ENCODE results near the gene BTRC. TPM values are rescaled to one million over a fixed set of nuclear protein-coding genes. Genes with fewer than 3 reads are reported as not detected.

BTRC gene
- total RNA-seq, 1 experiment from 2014 or later = 29.1 TPM

DNA sequence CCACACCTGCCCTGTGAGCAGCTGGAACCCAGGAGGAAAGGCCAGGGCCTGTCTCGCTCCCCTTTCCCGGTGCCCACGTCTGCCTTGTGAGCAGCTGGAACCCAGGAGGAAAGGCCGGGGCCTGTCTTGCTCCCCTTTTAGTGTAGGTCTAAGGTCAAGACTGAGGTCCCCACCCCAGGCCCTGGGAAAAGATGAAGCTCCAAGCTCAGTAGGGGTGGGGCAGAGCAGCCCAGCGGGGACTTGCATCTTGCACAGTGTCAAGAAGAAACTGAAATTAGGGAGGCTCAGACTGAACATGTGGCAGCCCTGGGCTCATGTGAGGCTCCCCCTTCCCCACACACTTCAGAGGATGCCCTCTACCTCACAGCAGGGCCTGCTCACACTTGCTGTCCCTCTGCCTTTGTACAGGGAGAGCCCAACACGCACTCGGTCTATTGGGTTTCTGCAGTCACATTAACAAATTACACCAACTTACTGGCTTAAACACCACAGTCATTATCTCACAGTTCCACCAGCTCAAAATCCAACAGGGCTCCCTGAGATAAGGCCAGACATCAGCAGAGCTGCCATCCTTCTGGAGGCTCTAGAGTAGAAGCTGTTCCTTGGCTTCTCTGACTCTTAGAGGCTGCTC is 221.7 kb downstream of the BTRC start:
- ChIA-PET POLR2A (interaction anchor here (0.6 to 0.9 kb wide), 4 partner anchors 363 to 541 kb away, joined by 3 to 4 read pairs (median 3); no protein-coding TSS in a partner anchor), RAD21 (ENCODE audit: low non-redundant PET in 1 of 2, low total read pairs in 2 of 2, uncharacterized antibody in 2 of 2, unreplicated experiment in 2 of 2) (interaction anchor here in 1 of 2 experiments (0.6 to 1.7 kb wide), 2 partner anchors 10 to 205 kb away, joined by 3 read pairs; no protein-coding TSS in a partner anchor), CTCF (interaction anchor here (1.5 to 1.8 kb wide), 3 partner anchors 27 to 362 kb away, joined by 4 to 6 read pairs (median 5); no protein-coding TSS in a partner anchor)
- intact Hi-C loops (cut with micrococcal nuclease) = loop anchor here (10.0 kb wide), 1 partner anchor 511 kb away; the partner anchor contains the start of gene KAZALD1
- H3K4me1 ChIP-seq (ENCODE audit: control insufficient read depth in 1 of 2, insufficient read depth in 2 of 2, low read length in 2 of 2) = peaks cover 3 to 11% of the 10 kb centered on the region in 2 experiments; a peak in 3 of 4 replicates
- H3K27me3 ChIP-seq (ENCODE audit: insufficient read depth, low read length) = no peaks in the 10 kb centered on the region
- no peaks in the 10 kb centered on the region for H3K79me2 ChIP-seq (ENCODE audit: insufficient read depth, low read length)
- H3K9me2 ChIP-seq (ENCODE audit: insufficient read depth) = no peaks in the 10 kb centered on the region
- no peak overlapping the region for H2AFZ ChIP-seq (ENCODE audit: low read depth, low read length, poor library complexity, severe bottlenecking)
- no peak overlapping the region for H3K9ac ChIP-seq (ENCODE audit: low read length)
- TF ChIP-seq CBX3 (IDR thresholded peaks at IDR 0.05; ENCODE audit: low read depth) = no peak
- ATAC-seq (no peak), DNase-seq (ENCODE audit: low read depth, low spot score) (no peak)
- no peak overlapping the region for H3K4me2 ChIP-seq (ENCODE audit: low read length)
- no TSS peak for BruUV-seq (replicated peaks)
- no peaks in the 10 kb centered on the region; a peak in 1 of 4 replicates for H3K36me3 ChIP-seq (ENCODE audit: control insufficient read depth in 1 of 2, insufficient read depth in 2 of 2, low read length in 2 of 2)
- no peaks in the 10 kb centered on the region for H3K9me3 ChIP-seq (ENCODE audit: control insufficient read depth in 1 of 2, insufficient read depth in 1 of 2, low read depth in 1 of 2, low read length in 2 of 2)
- H3K27ac ChIP-seq (ENCODE audit: low read depth, low read length) = no peak overlapping the region
- no peak overlapping the region for H3K4me3 ChIP-seq (replicated peaks in 1 of 2; ENCODE audit: low read depth in 1 of 2, low read length in 2 of 2)
- no peaks in the 10 kb centered on the region for H4K20me1 ChIP-seq (ENCODE audit: insufficient read depth)

DNA sequence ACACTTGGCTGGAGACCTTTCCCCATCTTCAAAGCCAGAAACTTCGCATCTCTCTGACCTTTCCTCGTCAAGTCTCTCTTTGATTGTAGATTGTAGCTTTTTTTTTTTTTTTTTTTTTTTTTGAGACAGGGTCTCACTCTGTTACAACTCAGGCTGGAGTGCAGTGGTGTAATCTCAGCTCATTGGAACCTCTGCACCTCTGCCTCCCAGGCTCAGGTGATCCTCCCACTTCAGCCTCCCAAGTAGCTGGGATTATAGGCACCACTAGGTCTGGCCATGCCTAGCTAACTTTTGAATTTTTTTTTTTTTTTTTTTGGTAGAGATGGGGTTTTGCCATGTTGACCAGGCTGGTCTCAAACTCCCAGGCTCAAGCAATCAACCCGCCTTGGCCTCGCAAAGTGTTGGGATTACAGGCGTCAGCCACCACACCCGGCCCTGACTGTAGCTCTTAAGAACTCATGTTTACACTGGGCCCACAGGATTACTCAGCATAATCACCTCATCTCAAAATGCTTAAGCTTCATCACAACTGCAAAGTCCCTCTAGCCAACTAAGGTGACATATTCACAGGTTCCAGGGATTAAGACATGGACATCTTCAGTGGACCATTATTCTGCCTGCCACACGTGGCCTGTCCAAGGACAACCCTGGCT is 222.4 kb downstream of the BTRC start:
- ChIA-PET POLR2A (interaction anchor here (0.6 to 0.9 kb wide), 4 partner anchors 364 to 541 kb away, joined by 3 to 4 read pairs (median 3); no protein-coding TSS in a partner anchor), RAD21 (ENCODE audit: low non-redundant PET in 1 of 2, low total read pairs in 2 of 2, uncharacterized antibody in 2 of 2, unreplicated experiment in 2 of 2) (interaction anchor here in 1 of 2 experiments (0.6 to 1.7 kb wide), 2 partner anchors 10 to 205 kb away, joined by 3 read pairs; no protein-coding TSS in a partner anchor), CTCF (interaction anchor here (0.6 to 1.8 kb wide), 5 partner anchors 26 to 363 kb away, joined by 3 to 6 read pairs (median 4); no protein-coding TSS in a partner anchor)
- Histone ChIP-seq H3K4me1 (ENCODE audit: control insufficient read depth in 1 of 2, insufficient read depth in 2 of 2, low read length in 2 of 2) (peaks cover 0 to 5% of the 10 kb centered on the region in 2 experiments; a peak in 1 of 4 replicates), H4K20me1 (ENCODE audit: insufficient read depth) (no peaks in the 10 kb centered on the region), H2AFZ (ENCODE audit: low read depth, low read length, poor library complexity, severe bottlenecking) (no peak overlapping the region), H3K4me3 (replicated peaks in 1 of 2; ENCODE audit: low read depth in 1 of 2, low read length in 2 of 2) (no peak overlapping the region), H3K9me2 (ENCODE audit: insufficient read depth) (no peaks in the 10 kb centered on the region), H3K27ac (ENCODE audit: low read depth, low read length) (no peak overlapping the region), H3K36me3 (ENCODE audit: control insufficient read depth in 1 of 2, insufficient read depth in 2 of 2, low read length in 2 of 2) (no peaks in the 10 kb centered on the region; a peak in 1 of 4 replicates), H3K27me3 (ENCODE audit: insufficient read depth, low read length) (no peaks in the 10 kb centered on the region), H3K9ac (ENCODE audit: low read length) (no peak overlapping the region), H3K9me3 (ENCODE audit: control insufficient read depth in 1 of 2, insufficient read depth in 1 of 2, low read depth in 1 of 2, low read length in 2 of 2) (no peaks in the 10 kb centered on the region), H3K79me2 (ENCODE audit: insufficient read depth, low read length) (no peaks in the 10 kb centered on the region), H3K4me2 (ENCODE audit: low read length) (no peak overlapping the region)
- intact Hi-C loops (cut with micrococcal nuclease) = loop anchor here (10.0 kb wide), 1 partner anchor 512 kb away; the partner anchor contains the start of gene KAZALD1
- no peak for ATAC-seq
- no TSS peak for BruUV-seq (replicated peaks)
- TF ChIP-seq EZH2 (IDR thresholded peaks at IDR 0.05) (no peak), ELF1 (IDR thresholded peaks at IDR 0.05; ENCODE audit: borderline replicate concordance, low read depth) (no peak), FOSL1 (IDR thresholded peaks at IDR 0.05; ENCODE audit: low read depth) (no peak), SP1 (IDR thresholded peaks at IDR 0.05; ENCODE audit: low read depth) (no peak), EZH2phosphoT487 (IDR thresholded peaks at IDR 0.05; ENCODE audit: borderline replicate concordance) (no peak), TCF7L2 (IDR thresholded peaks at IDR 0.05; ENCODE audit: borderline replicate concordance, extremely low read depth, insufficient read depth, insufficient read length) (no peak)
- TF ChIP-seq, protein P1, sequence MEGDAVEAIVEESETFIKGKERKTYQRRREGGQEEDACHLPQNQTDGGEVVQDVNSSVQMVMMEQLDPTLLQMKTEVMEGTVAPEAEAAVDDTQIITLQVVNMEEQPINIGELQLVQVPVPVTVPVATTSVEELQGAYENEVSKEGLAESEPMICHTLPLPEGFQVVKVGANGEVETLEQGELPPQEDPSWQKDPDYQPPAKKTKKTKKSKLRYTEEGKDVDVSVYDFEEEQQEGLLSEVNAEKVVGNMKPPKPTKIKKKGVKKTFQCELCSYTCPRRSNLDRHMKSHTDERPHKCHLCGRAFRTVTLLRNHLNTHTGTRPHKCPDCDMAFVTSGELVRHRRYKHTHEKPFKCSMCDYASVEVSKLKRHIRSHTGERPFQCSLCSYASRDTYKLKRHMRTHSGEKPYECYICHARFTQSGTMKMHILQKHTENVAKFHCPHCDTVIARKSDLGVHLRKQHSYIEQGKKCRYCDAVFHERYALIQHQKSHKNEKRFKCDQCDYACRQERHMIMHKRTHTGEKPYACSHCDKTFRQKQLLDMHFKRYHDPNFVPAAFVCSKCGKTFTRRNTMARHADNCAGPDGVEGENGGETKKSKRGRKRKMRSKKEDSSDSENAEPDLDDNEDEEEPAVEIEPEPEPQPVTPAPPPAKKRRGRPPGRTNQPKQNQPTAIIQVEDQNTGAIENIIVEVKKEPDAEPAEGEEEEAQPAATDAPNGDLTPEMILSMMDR (IDR thresholded peaks at IDR 0.05 in 2 of 3, conservative IDR thresholded peaks at IDR 0.05 in 1 of 3; ENCODE audit: borderline replicate concordance in 1 of 3, insufficient read depth in 1 of 3, low read depth in 2 of 3, low read length in 2 of 3) = no peak
- TF ChIP-seq, protein P2, sequence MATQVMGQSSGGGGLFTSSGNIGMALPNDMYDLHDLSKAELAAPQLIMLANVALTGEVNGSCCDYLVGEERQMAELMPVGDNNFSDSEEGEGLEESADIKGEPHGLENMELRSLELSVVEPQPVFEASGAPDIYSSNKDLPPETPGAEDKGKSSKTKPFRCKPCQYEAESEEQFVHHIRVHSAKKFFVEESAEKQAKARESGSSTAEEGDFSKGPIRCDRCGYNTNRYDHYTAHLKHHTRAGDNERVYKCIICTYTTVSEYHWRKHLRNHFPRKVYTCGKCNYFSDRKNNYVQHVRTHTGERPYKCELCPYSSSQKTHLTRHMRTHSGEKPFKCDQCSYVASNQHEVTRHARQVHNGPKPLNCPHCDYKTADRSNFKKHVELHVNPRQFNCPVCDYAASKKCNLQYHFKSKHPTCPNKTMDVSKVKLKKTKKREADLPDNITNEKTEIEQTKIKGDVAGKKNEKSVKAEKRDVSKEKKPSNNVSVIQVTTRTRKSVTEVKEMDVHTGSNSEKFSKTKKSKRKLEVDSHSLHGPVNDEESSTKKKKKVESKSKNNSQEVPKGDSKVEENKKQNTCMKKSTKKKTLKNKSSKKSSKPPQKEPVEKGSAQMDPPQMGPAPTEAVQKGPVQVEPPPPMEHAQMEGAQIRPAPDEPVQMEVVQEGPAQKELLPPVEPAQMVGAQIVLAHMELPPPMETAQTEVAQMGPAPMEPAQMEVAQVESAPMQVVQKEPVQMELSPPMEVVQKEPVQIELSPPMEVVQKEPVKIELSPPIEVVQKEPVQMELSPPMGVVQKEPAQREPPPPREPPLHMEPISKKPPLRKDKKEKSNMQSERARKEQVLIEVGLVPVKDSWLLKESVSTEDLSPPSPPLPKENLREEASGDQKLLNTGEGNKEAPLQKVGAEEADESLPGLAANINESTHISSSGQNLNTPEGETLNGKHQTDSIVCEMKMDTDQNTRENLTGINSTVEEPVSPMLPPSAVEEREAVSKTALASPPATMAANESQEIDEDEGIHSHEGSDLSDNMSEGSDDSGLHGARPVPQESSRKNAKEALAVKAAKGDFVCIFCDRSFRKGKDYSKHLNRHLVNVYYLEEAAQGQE (IDR thresholded peaks at IDR 0.05; ENCODE audit: low read depth) = no peak
- TF ChIP-seq, protein P3, sequence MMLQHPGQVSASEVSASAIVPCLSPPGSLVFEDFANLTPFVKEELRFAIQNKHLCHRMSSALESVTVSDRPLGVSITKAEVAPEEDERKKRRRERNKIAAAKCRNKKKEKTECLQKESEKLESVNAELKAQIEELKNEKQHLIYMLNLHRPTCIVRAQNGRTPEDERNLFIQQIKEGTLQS (IDR thresholded peaks at IDR 0.05) = no peak
- DNase-seq (ENCODE audit: low read depth, low spot score) = no peak

Data from HCT116 (cell line).